Panc1 (cell line): ENCODE results near the gene PANK4. TPM values are rescaled to one million over a fixed set of nuclear protein-coding genes. Genes with fewer than 3 reads are reported as not detected.

ENCODE experiments used
- ATAC-seq: fragments of 200-7000 bp; cut with Tn5 transposase; 2 replicates; pipeline ENCODE4 v1.9.1; 2020; ENCODE audit warnings: mild to moderate bottlenecking, moderate library complexity
- BruUV-seq: library from RNA; stranded (reverse); fragments of 400-500 nt; replicated peaks from 2 replicates; lab custom pipeline; 2021; lab: Mats Ljungman, UMichigan
- CTCF ChIA-PET: fragments of 300-600 bp; sonication (Branson Sonifier 250); formaldehyde crosslinking; loops from one replicate; lab custom pipeline; 2022; ENCODE audit warnings: antibody characterized with exemption; lab: Charles Lee
- POLR2A ChIA-PET: fragments of 300-600 bp; sonication (Branson Sonifier 250); formaldehyde crosslinking; loops from one replicate; lab custom pipeline; 2022; ENCODE audit warnings: antibody characterized with exemption; lab: Charles Lee
- DNase-seq: peaks from one replicate; pipeline ENCODE4 v3.0.0-alpha.2; 2010; ENCODE audit warnings: low read depth, low spot score
- H3K27ac ChIP-seq: 2 replicates; pipeline ENCODE4 v1.5.1; 2011; ENCODE audit warnings: mild to moderate bottlenecking, low read length, inconsistent platforms
- H3K27me3 ChIP-seq: fragments of 200-500 bp; sonication (Bioruptor generic); 2 replicates; pipeline ENCODE4 v1.6.0; 2014; ENCODE audit warnings: low read length, inconsistent platforms; ENCODE audit not compliant: control insufficient read depth, insufficient read depth
- H3K36me3 ChIP-seq: fragments of 200-500 bp; sonication (Bioruptor generic); 2 replicates; pipeline ENCODE4 v1.5.1; 2014; ENCODE audit warnings: inconsistent platforms, mild to moderate bottlenecking, low read length, moderate library complexity; ENCODE audit not compliant: control insufficient read depth, insufficient read depth
- H3K4me1 ChIP-seq: 2 replicates; pipeline ENCODE4 v1.5.1; 2011; ENCODE audit warnings: inconsistent platforms, mild to moderate bottlenecking, low read length, moderate library complexity; ENCODE audit not compliant: control insufficient read depth, insufficient read depth
- H3K4me3 ChIP-seq, 2 experiments: 2 replicates each; pipeline ENCODE4 v1.5.1; 2011 to 2012; ENCODE audit warnings: low read depth in 2 of 2, low read length in 2 of 2, mild to moderate bottlenecking in 2 of 2, inconsistent platforms in 1 of 2, moderate library complexity in 1 of 2
- H3K9me3 ChIP-seq: fragments of 200-500 bp; sonication (Bioruptor generic); 2 replicates; pipeline ENCODE4 v1.5.1; 2014; ENCODE audit warnings: low read depth, mild to moderate bottlenecking, inconsistent platforms, low read length, moderate library complexity; ENCODE audit not compliant: control insufficient read depth, insufficient read depth
- POLR2AphosphoS5 ChIP-seq: IDR thresholded peaks from 2 replicates; pipeline ENCODE4 v1.6.1; 2012; ENCODE audit warnings: mild to moderate bottlenecking, low read depth, low read length, moderate library complexity
- SIN3A ChIP-seq: IDR thresholded peaks from 2 replicates; pipeline ENCODE4 v1.6.1; 2012; ENCODE audit warnings: low read depth, mild to moderate bottlenecking, low read length, moderate library complexity, borderline replicate concordance; ENCODE audit not compliant: insufficient read depth
- TCF7L2 ChIP-seq: IDR thresholded peaks from 2 replicates; pipeline ENCODE4 v1.6.1; 2011; ENCODE audit warnings: mild to moderate bottlenecking, low read depth, low read length, inconsistent platforms
- in situ Hi-C: cut with HindIII; loops from 2 replicates; pipeline ENCODE4 v1.10.0; 2016; ENCODE audit warnings: low sequenced_read_pairs, low pct_unique_long_range_greater_than_20kb
- intact Hi-C: fragments of 100-400 bp; cut with micrococcal nuclease; formaldehyde crosslinking; loops from one replicate; pipeline ENCODE4 v1.10.0; 2022; ENCODE audit not compliant: unreplicated experiment
- total RNA-seq: library from RNA; stranded (reverse); gene quantifications from one replicate; pipeline ENCODE4 v1.2.1, GENCODE V29; 2021; ENCODE audit not compliant: unreplicated experiment
- TF ChIP-seq, protein P1 (sequence below): fragments of 450-650 bp; IDR thresholded peaks from 2 replicates; pipeline ENCODE4 v1.5.1; 2017; ENCODE audit warnings: mild to moderate bottlenecking
- TF ChIP-seq, protein P2 (sequence below), 2 experiments: IDR thresholded peaks; 2 replicates each; pipeline ENCODE4 v1.6.1; 2011 to 2012; ENCODE audit warnings: low read depth in 2 of 2, control low read depth in 1 of 2, low read length in 1 of 2, mild to moderate bottlenecking in 1 of 2, moderate library complexity in 1 of 2; ENCODE audit not compliant: insufficient read depth in 1 of 2

Gene PANK4
- total RNA-seq, 1 experiment from 2014 or later, result 35.9 TPM

DNA sequence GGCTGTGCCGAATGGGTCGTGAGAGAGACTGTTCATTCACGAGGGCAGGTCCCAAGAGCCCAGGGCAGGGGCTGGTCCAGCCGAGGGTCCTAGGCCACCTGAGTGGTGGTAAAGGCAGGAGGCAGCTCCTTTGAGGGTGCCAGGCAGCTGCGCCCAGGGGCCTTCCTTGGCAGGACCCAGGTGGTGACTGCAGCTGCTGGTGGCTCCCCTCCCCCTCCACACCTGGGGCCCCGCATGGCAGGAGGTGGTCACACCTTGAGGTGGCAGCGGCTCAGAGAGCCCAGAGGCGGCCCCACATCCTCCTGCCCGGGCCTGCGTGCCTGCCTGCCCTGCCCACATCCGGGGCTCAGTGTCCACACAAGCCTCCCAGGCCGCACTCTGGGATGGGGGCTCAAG lies 60.1 kb downstream of the PANK4 start:
- Histone ChIP-seq H3K4me1 (peaks cover 91% of the 10 kb centered on the region), H3K9me3 (no peaks in the 10 kb centered on the region), H3K27me3 (no peaks in the 10 kb centered on the region), H3K4me3 (no peak overlapping the region; a peak in 1 of 4 replicates), H3K27ac (peak overlapping the region; percentile 65), H3K36me3 (no peaks in the 10 kb centered on the region)
- DNase-seq, result no peak
- TF ChIP-seq, protein P1, sequence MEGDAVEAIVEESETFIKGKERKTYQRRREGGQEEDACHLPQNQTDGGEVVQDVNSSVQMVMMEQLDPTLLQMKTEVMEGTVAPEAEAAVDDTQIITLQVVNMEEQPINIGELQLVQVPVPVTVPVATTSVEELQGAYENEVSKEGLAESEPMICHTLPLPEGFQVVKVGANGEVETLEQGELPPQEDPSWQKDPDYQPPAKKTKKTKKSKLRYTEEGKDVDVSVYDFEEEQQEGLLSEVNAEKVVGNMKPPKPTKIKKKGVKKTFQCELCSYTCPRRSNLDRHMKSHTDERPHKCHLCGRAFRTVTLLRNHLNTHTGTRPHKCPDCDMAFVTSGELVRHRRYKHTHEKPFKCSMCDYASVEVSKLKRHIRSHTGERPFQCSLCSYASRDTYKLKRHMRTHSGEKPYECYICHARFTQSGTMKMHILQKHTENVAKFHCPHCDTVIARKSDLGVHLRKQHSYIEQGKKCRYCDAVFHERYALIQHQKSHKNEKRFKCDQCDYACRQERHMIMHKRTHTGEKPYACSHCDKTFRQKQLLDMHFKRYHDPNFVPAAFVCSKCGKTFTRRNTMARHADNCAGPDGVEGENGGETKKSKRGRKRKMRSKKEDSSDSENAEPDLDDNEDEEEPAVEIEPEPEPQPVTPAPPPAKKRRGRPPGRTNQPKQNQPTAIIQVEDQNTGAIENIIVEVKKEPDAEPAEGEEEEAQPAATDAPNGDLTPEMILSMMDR, result no peak
- no peak for TF ChIP-seq POLR2AphosphoS5
- no peak for TF ChIP-seq SIN3A
- TF ChIP-seq, protein P2, sequence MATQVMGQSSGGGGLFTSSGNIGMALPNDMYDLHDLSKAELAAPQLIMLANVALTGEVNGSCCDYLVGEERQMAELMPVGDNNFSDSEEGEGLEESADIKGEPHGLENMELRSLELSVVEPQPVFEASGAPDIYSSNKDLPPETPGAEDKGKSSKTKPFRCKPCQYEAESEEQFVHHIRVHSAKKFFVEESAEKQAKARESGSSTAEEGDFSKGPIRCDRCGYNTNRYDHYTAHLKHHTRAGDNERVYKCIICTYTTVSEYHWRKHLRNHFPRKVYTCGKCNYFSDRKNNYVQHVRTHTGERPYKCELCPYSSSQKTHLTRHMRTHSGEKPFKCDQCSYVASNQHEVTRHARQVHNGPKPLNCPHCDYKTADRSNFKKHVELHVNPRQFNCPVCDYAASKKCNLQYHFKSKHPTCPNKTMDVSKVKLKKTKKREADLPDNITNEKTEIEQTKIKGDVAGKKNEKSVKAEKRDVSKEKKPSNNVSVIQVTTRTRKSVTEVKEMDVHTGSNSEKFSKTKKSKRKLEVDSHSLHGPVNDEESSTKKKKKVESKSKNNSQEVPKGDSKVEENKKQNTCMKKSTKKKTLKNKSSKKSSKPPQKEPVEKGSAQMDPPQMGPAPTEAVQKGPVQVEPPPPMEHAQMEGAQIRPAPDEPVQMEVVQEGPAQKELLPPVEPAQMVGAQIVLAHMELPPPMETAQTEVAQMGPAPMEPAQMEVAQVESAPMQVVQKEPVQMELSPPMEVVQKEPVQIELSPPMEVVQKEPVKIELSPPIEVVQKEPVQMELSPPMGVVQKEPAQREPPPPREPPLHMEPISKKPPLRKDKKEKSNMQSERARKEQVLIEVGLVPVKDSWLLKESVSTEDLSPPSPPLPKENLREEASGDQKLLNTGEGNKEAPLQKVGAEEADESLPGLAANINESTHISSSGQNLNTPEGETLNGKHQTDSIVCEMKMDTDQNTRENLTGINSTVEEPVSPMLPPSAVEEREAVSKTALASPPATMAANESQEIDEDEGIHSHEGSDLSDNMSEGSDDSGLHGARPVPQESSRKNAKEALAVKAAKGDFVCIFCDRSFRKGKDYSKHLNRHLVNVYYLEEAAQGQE (IDR thresholded peaks at IDR 0.05; ENCODE audit: insufficient read depth in 1 of 2, low read depth in 2 of 2, low read length in 1 of 2), result no peak
- no peak for TF ChIP-seq TCF7L2
- in situ Hi-C loops, result no loop called here
- intact Hi-C loops, result loop anchor here (10.0 kb wide), 1 partner anchor 79 kb away; no protein-coding TSS in a partner anchor
- no peak for ATAC-seq
- ChIA-PET POLR2A (no interaction called here), CTCF (no interaction called here)
- no TSS peak for BruUV-seq

DNA sequence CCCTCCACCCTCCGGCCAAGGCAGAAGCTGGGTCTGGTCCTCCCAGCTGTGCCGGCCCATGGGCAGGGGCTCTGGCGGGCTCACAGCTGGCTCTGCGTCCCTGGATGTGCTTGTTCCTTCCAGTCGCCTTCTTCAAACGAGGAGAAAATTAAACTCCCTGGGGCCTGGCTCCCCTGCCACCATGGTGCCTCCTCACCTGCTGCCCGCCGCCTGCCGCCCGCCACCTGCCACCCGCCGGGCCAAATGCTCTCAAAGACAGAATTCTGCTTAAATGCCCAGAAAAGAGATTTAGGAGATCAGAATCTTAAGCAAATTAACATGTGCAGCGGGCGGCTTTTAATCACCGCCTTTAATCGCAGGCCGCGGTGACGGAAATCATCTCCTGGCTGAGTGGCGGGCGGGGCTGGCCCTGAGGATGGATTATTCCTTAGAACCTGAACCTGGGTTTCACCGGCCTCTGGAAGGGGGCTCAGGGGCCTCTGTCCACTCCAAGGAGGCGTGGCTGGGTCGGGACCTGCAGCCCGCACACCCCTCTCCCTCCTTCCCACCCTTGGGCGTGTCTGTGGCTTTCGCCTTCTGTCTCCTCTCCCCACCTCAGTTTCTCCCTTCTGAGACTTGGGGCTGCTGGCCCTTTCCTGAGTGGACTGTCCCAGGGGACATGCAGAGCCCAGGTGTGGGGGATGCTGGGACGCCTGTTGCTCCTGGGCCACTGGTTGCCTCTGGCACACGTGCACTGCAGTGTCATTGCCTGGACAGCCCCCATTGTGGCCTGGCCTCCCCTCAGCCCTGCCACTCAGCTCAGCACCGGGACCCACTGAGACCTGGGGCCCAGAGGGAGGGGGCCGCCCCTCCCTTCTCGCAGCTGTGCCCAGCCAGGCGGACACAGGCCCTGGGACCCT lies 60.8 kb downstream of the PANK4 start:
- Histone ChIP-seq H3K27me3 (no peaks in the 10 kb centered on the region), H3K4me1 (peaks cover 91% of the 10 kb centered on the region), H3K4me3 (no peak overlapping the region), H3K27ac (peak overlapping the region; percentile 65), H3K36me3 (no peaks in the 10 kb centered on the region), H3K9me3 (no peaks in the 10 kb centered on the region)
- BruUV-seq, result no TSS peak
- ChIA-PET POLR2A (no interaction called here), CTCF (no interaction called here)
- TF ChIP-seq, protein P1, result no peak
- TF ChIP-seq TCF7L2 (no peak), POLR2AphosphoS5 (no peak), SIN3A (no peak)
- TF ChIP-seq, protein P2 (IDR thresholded peaks at IDR 0.05; ENCODE audit: insufficient read depth in 1 of 2, low read depth in 2 of 2, low read length in 1 of 2), result no peak
- in situ Hi-C loops, result no loop called here
- DNase-seq (no peak), ATAC-seq (no peak)
- intact Hi-C loops, result loop anchor here (10.0 kb wide), 1 partner anchor 79 kb away; no protein-coding TSS in a partner anchor
